ENCODE data around the gene CNTN4.
A peak's percentile ranks its signal among the peaks of the same experiment; 100 is the strongest.

The CNTN4 gene

GRCh38 chr3:2921903-2922302 is 823.2 kb downstream of the CNTN4 start:
- Histone ChIP-seq H3K9ac (ENCODE audit: low read length) (peak overlapping the region; percentile 76), H3K27ac (ENCODE audit: low read length) (peak overlapping the region; percentile 90), H3K9me3 (ENCODE audit: insufficient read depth, low read length) (no peaks in the 10 kb centered on the region), H3K27me3 (ENCODE audit: low read depth, low read length) (no peaks in the 10 kb centered on the region), H3K79me2 (ENCODE audit: low read length) (no peaks in the 10 kb centered on the region), H3K4me1 (ENCODE audit: low read length) (peaks cover 62% of the 10 kb centered on the region), H3K36me3 (replicated peaks; ENCODE audit: low read depth, low read length) (no peaks in the 10 kb centered on the region), H2AFZ (ENCODE audit: low read depth, low read length) (no peak overlapping the region), H3K4me2 (ENCODE audit: low read length) (peak overlapping the region; percentile 98), H3K4me3 (ENCODE audit: low read length) (peak overlapping the region; percentile 75), H4K20me1 (ENCODE audit: insufficient read depth, low read length) (no peaks in the 10 kb centered on the region)
- TF ChIP-seq, protein P1, sequence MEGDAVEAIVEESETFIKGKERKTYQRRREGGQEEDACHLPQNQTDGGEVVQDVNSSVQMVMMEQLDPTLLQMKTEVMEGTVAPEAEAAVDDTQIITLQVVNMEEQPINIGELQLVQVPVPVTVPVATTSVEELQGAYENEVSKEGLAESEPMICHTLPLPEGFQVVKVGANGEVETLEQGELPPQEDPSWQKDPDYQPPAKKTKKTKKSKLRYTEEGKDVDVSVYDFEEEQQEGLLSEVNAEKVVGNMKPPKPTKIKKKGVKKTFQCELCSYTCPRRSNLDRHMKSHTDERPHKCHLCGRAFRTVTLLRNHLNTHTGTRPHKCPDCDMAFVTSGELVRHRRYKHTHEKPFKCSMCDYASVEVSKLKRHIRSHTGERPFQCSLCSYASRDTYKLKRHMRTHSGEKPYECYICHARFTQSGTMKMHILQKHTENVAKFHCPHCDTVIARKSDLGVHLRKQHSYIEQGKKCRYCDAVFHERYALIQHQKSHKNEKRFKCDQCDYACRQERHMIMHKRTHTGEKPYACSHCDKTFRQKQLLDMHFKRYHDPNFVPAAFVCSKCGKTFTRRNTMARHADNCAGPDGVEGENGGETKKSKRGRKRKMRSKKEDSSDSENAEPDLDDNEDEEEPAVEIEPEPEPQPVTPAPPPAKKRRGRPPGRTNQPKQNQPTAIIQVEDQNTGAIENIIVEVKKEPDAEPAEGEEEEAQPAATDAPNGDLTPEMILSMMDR (IDR thresholded peaks at IDR 0.05; ENCODE audit: low read depth, low read length), result peak; percentile 73
- no peak for TF ChIP-seq EZH2phosphoT487 (IDR thresholded peaks at IDR 0.05; ENCODE audit: low read depth)

- TF ChIP-seq, protein P1 (IDR thresholded peaks at IDR 0.05; ENCODE audit: low read depth, low read length), result no peak
- no peak for TF ChIP-seq EZH2phosphoT487 (IDR thresholded peaks at IDR 0.05; ENCODE audit: low read depth)
Measured at GRCh38 chr3:2923390-2923789, 824.7 kb downstream of the CNTN4 start.

GRCh38 chr3:2927259-2927658 is 828.6 kb downstream of the CNTN4 start:
- no peaks in the 10 kb centered on the region for H3K9me3 ChIP-seq (ENCODE audit: insufficient read depth, low read length)
- H2AFZ ChIP-seq (ENCODE audit: low read depth, low read length), result 0 out of 2 replicates have a peak overlapping the region, but pooled peaks have one; percentile 70
- H3K9ac ChIP-seq (ENCODE audit: low read length), result no peak overlapping the region
- H3K4me2 ChIP-seq (ENCODE audit: low read length), result peak overlapping the region; percentile 30
- H3K79me2 ChIP-seq (ENCODE audit: low read length), result no peaks in the 10 kb centered on the region
- peaks cover 89% of the 10 kb centered on the region for H3K4me1 ChIP-seq (ENCODE audit: low read length)
- H4K20me1 ChIP-seq (ENCODE audit: insufficient read depth, low read length), result no peaks in the 10 kb centered on the region
- no peaks in the 10 kb centered on the region for H3K36me3 ChIP-seq (replicated peaks; ENCODE audit: low read depth, low read length)
- no peak overlapping the region for H3K4me3 ChIP-seq (ENCODE audit: low read length)
- H3K27me3 ChIP-seq (ENCODE audit: low read depth, low read length), result no peaks in the 10 kb centered on the region
- TF ChIP-seq, protein P1 (IDR thresholded peaks at IDR 0.05; ENCODE audit: low read depth, low read length), result no peak
- no peak for TF ChIP-seq EZH2phosphoT487 (IDR thresholded peaks at IDR 0.05; ENCODE audit: low read depth)
- H3K27ac ChIP-seq (ENCODE audit: low read length), result peak overlapping the region; percentile 36

More at GRCh38 chr3:2923390-2923789, 824.7 kb downstream of the CNTN4 start:
- Histone ChIP-seq H3K27me3 (ENCODE audit: low read depth, low read length) (no peaks in the 10 kb centered on the region), H4K20me1 (ENCODE audit: insufficient read depth, low read length) (no peaks in the 10 kb centered on the region), H3K36me3 (replicated peaks; ENCODE audit: low read depth, low read length) (no peaks in the 10 kb centered on the region), H3K4me3 (ENCODE audit: low read length) (no peak overlapping the region), H3K79me2 (ENCODE audit: low read length) (no peaks in the 10 kb centered on the region), H3K4me1 (ENCODE audit: low read length) (peaks cover 77% of the 10 kb centered on the region), H3K9ac (ENCODE audit: low read length) (no peak overlapping the region; the same call in 1 of the 2 replicates), H2AFZ (ENCODE audit: low read depth, low read length) (no peak overlapping the region), H3K4me2 (ENCODE audit: low read length) (peak overlapping the region; percentile 98), H3K27ac (ENCODE audit: low read length) (peak overlapping the region; percentile 90; the same call in 1 of the 2 replicates), H3K9me3 (ENCODE audit: insufficient read depth, low read length) (no peaks in the 10 kb centered on the region)

GRCh38 chr3:2929574-2929973 is 830.9 kb downstream of the CNTN4 start:
- H3K4me2 ChIP-seq (ENCODE audit: low read length), result peak overlapping the region; percentile 36; the same call in 1 of the 2 replicates
- no peaks in the 10 kb centered on the region for H3K36me3 ChIP-seq (replicated peaks; ENCODE audit: low read depth, low read length)
- peak overlapping the region; percentile 48; the same call in 1 of the 2 replicates for H2AFZ ChIP-seq (ENCODE audit: low read depth, low read length)
- H3K27me3 ChIP-seq (ENCODE audit: low read depth, low read length), result no peaks in the 10 kb centered on the region
- no peak overlapping the region for H3K9ac ChIP-seq (ENCODE audit: low read length)
- H4K20me1 ChIP-seq (ENCODE audit: insufficient read depth, low read length), result no peaks in the 10 kb centered on the region
- H3K79me2 ChIP-seq (ENCODE audit: low read length), result no peaks in the 10 kb centered on the region
- H3K4me3 ChIP-seq (ENCODE audit: low read length), result no peak overlapping the region
- H3K27ac ChIP-seq (ENCODE audit: low read length), result no peak overlapping the region
- H3K9me3 ChIP-seq (ENCODE audit: insufficient read depth, low read length), result no peaks in the 10 kb centered on the region
- peaks cover 66% of the 10 kb centered on the region for H3K4me1 ChIP-seq (ENCODE audit: low read length)
- TF ChIP-seq, protein P1 (IDR thresholded peaks at IDR 0.05; ENCODE audit: low read depth, low read length), result no peak
- no peak for TF ChIP-seq EZH2phosphoT487 (IDR thresholded peaks at IDR 0.05; ENCODE audit: low read depth)

Data from OCI-LY3 (cell line).